Measurements from ENCODE around the gene PTPRD. TPM values are rescaled to one million over a fixed set of nuclear protein-coding genes. Genes with fewer than 3 reads are reported as not detected.

PTPRD gene
- total RNA-seq, 1 experiment from 2014 or later, result 0.02 TPM

GRCh38 chr9:8842402-8843193, 1770.2 kb downstream of the PTPRD start:
- Histone ChIP-seq H3K4me2 (ENCODE audit: low read length) (no peak overlapping the region), H3K36me3 (ENCODE audit: control insufficient read depth in 1 of 2, insufficient read depth in 2 of 2, low read length in 2 of 2) (no peaks in the 10 kb centered on the region), H3K4me3 (replicated peaks in 1 of 2; ENCODE audit: low read depth in 1 of 2, low read length in 2 of 2) (no peak overlapping the region), H3K79me2 (ENCODE audit: insufficient read depth, low read length) (no peaks in the 10 kb centered on the region), H2AFZ (ENCODE audit: low read depth, low read length, poor library complexity, severe bottlenecking) (no peak overlapping the region), H4K20me1 (ENCODE audit: insufficient read depth) (no peaks in the 10 kb centered on the region), H3K9me2 (ENCODE audit: insufficient read depth) (no peaks in the 10 kb centered on the region), H3K4me1 (ENCODE audit: control insufficient read depth in 1 of 2, insufficient read depth in 2 of 2, low read length in 2 of 2) (no peaks in the 10 kb centered on the region), H3K27ac (ENCODE audit: low read depth, low read length) (no peak overlapping the region), H3K27me3 (ENCODE audit: insufficient read depth, low read length) (no peaks in the 10 kb centered on the region), H3K9me3 (ENCODE audit: control insufficient read depth in 1 of 2, insufficient read depth in 1 of 2, low read depth in 1 of 2, low read length in 2 of 2) (peaks cover 13 to 17% of the 10 kb centered on the region in 2 experiments; a peak in 2 of 4 replicates), H3K9ac (ENCODE audit: low read length) (no peak overlapping the region)
- no TSS peak for BruUV-seq (replicated peaks)
- ChIA-PET RAD21 (ENCODE audit: low non-redundant PET in 1 of 2, low total read pairs in 2 of 2, uncharacterized antibody in 2 of 2, unreplicated experiment in 2 of 2) (no interaction called here), POLR2A (no interaction called here), CTCF (no interaction called here)
- intact Hi-C loops (cut with micrococcal nuclease), result no loop called here
- TF ChIP-seq ELF1 (IDR thresholded peaks at IDR 0.05; ENCODE audit: borderline replicate concordance, low read depth), result no peak
- no peak for TF ChIP-seq TCF7L2 (IDR thresholded peaks at IDR 0.05; ENCODE audit: borderline replicate concordance, extremely low read depth, insufficient read depth, insufficient read length)
- TF ChIP-seq ZNF274 (IDR thresholded peaks at IDR 0.05; ENCODE audit: low read depth, low read length), result no peak
- no peak for TF ChIP-seq POLR2A (IDR thresholded peaks at IDR 0.05; ENCODE audit: borderline replicate concordance, extremely low read depth, insufficient read depth, insufficient read length)
- no peak for TF ChIP-seq SRF (IDR thresholded peaks at IDR 0.05; ENCODE audit: low read depth)
- TF ChIP-seq JUND (IDR thresholded peaks at IDR 0.05), result no peak
- no peak for TF ChIP-seq SIN3A (IDR thresholded peaks at IDR 0.05; ENCODE audit: low read depth)
- no peak for TF ChIP-seq EGR1 (IDR thresholded peaks at IDR 0.05; ENCODE audit: low read depth)
- no peak for TF ChIP-seq YY1 (IDR thresholded peaks at IDR 0.05; ENCODE audit: extremely low read depth, insufficient replicate concordance, low read depth, low read length)
- no peak for TF ChIP-seq REST (IDR thresholded peaks at IDR 0.05; ENCODE audit: low read depth)
- no peak for TF ChIP-seq CBX3 (IDR thresholded peaks at IDR 0.05; ENCODE audit: low read depth)
- TF ChIP-seq RAD21 (IDR thresholded peaks at IDR 0.05; ENCODE audit: low read depth), result no peak
- TF ChIP-seq ZFX (IDR thresholded peaks at IDR 0.05), result no peak
- no peak for TF ChIP-seq EZH2 (IDR thresholded peaks at IDR 0.05)
- DNase-seq (ENCODE audit: low read depth, low spot score) (no peak), ATAC-seq (no peak)
